EL (cell line): Measurements from ENCODE around the gene COL25A1.
"Not testable (repeated sequence)": the region's sequence is repeated elsewhere in the genome, so short reads cannot be mapped to it uniquely, and the experiment has no call there.

Experiments used
- DNase-seq: peaks from one replicate; pipeline ENCODE4 v3.0.0-alpha.2; 2016

The COL25A1 gene

GRCh38 chr4:109005523-109005922 lies 296.9 kb downstream of the COL25A1 start:
- peak; percentile 42 for DNase-seq

GRCh38 chr4:109004418-109004817 lies 298.0 kb downstream of the COL25A1 start:
- no peak for DNase-seq

GRCh38 chr4:109003964-109004363 lies 298.5 kb downstream of the COL25A1 start:
- DNase-seq, result no peak

- DNase-seq, result peak; percentile 66
These were observed 310.7 kb downstream of the COL25A1 start for GRCh38 chr4:108991551-108992328.

GRCh38 chr4:108988464-108989195 lies 313.8 kb downstream of the COL25A1 start:
- peak; percentile 6 for DNase-seq

- DNase-seq, result not testable (repeated sequence)
These were observed 318.0 kb downstream of the COL25A1 start for GRCh38 chr4:108984495-108984894.

- no peak for DNase-seq
These were observed 319.9 kb downstream of the COL25A1 start for GRCh38 chr4:108982402-108983185.

- no peak for DNase-seq
These were observed 321.8 kb downstream of the COL25A1 start for GRCh38 chr4:108980455-108981239.

GRCh38 chr4:108979759-108980158 lies 322.7 kb downstream of the COL25A1 start:
- DNase-seq, result no peak

GRCh38 chr4:108978066-108978465 lies 324.4 kb downstream of the COL25A1 start:
- DNase-seq, result no peak

GRCh38 chr4:108972613-108973283 lies 329.7 kb downstream of the COL25A1 start:
- no peak for DNase-seq

GRCh38 chr4:108971473-108971872 lies 331.0 kb downstream of the COL25A1 start:
- no peak for DNase-seq

- DNase-seq, result no peak
These were observed 336.9 kb downstream of the COL25A1 start for GRCh38 chr4:108965472-108966076.

GRCh38 chr4:108965016-108965415 lies 337.4 kb downstream of the COL25A1 start:
- no peak for DNase-seq

GRCh38 chr4:108963910-108964309 lies 338.5 kb downstream of the COL25A1 start:
- no peak for DNase-seq

GRCh38 chr4:108959491-108959890 lies 343.0 kb downstream of the COL25A1 start:
- DNase-seq, result no peak

- no peak for DNase-seq
These were observed 347.6 kb downstream of the COL25A1 start for GRCh38 chr4:108954880-108955279.

- DNase-seq, result no peak
These were observed 348.5 kb downstream of the COL25A1 start for GRCh38 chr4:108953941-108954340.

GRCh38 chr4:108950158-108950915 lies 352.1 kb downstream of the COL25A1 start:
- no peak for DNase-seq

GRCh38 chr4:108947526-108947925 lies 354.9 kb downstream of the COL25A1 start:
- DNase-seq, result no peak

- no peak for DNase-seq
These were observed 356.2 kb downstream of the COL25A1 start for GRCh38 chr4:108946237-108946636.
